GM12872 (cell line): ENCODE results near the gene PEX10.

Experiments used
- CTCF ChIP-seq: IDR thresholded peaks from 3 replicates; pipeline ENCODE4 v1.5.1; 2011; ENCODE audit warnings: low read depth, mild to moderate bottlenecking, low read length, moderate library complexity; ENCODE audit not compliant: insufficient read depth

PEX10 gene

GRCh38 chr1:2384130-2384860 lies 28.1 kb downstream of the PEX10 start:
- TF ChIP-seq CTCF: no peak

- TF ChIP-seq CTCF: no peak
Measured at GRCh38 chr1:2383576-2383975, 28.8 kb downstream of the PEX10 start.

GRCh38 chr1:2382621-2383361 lies 29.6 kb downstream of the PEX10 start:
- TF ChIP-seq CTCF: peak; percentile 66

DNA sequence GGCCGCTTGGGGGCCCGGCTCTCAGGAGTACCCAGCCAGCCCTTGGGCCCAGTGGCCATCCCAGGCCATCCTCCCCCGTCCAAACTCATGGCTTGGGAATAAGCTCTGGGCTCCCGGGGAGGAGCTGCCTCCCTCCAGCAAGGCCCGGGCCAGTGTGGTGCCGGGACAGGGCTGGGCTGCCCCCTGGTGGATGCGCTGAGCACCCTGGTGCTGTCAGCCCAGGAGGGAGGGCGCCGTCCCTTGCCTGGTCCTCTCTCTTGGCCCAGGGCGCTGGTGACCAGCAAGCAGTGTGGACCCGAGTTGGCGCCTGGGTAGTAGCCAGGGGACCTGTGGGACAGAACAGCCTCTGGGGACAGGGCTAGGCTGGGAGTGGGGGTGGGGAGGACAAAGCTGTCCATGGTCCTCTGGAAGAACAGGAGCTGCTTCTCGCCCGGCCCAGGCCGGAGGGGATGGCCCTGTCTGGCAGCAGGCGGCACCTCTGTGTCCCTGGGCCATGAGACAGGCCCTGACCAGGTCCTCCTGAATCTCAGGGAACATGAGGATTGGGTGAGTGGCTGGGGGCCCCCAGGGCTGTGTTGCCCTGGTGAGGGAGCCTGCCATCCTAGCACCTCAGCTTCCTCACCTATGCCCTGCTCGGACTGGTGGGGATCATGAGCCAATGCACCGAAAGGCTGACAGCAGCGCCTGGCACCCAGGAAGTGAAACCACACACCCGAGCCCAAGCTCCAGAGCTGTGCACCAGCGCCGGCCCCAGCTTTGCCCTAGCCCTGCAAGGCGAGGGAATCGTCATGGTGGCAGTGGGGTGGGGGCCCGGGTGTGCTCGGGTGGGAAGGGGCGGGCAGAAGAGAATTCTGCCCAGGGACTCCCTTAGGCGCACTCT lies 30.4 kb downstream of the PEX10 start:
- peak; percentile 85 for TF ChIP-seq CTCF

GRCh38 chr1:2380816-2381591 lies 31.4 kb downstream of the PEX10 start:
- no peak for TF ChIP-seq CTCF

GRCh38 chr1:2379733-2380404 lies 32.5 kb downstream of the PEX10 start:
- TF ChIP-seq CTCF: no peak
